ENCODE results near the gene CDC42SE1.
A peak's percentile ranks its signal among the peaks of the same experiment; 100 is the strongest.

Gene CDC42SE1

GRCh38 chr1:151008244-151009205 is 50.9 kb downstream of the CDC42SE1 start, which contains the start of gene PRUNE1:
Gene PRUNE1 (plus strand): TSS chr1:151008449. CDS start chr1:151008633, 184 bp downstream.
- FAIRE-seq, result peak; percentile 94

DNA sequence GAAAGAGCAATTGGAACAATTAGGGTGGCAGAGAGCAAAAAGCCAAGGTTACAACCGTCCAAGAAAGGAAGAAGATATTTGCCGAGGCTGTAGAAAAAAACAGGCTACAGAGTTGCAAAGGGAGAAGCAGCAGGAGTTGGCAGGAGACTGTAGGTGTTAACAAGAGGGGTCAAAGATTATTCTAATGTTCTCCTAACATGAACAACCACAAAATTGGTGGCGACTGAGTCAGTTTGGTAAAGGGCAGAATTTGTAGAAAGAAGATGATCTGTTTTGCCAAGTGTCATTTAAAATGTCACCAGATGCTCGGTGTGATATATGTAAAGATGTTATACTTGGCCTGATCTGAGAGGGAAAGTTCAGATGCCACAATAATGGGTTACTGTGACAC is 51.6 kb downstream of the CDC42SE1 start:
- no peak for FAIRE-seq

DNA sequence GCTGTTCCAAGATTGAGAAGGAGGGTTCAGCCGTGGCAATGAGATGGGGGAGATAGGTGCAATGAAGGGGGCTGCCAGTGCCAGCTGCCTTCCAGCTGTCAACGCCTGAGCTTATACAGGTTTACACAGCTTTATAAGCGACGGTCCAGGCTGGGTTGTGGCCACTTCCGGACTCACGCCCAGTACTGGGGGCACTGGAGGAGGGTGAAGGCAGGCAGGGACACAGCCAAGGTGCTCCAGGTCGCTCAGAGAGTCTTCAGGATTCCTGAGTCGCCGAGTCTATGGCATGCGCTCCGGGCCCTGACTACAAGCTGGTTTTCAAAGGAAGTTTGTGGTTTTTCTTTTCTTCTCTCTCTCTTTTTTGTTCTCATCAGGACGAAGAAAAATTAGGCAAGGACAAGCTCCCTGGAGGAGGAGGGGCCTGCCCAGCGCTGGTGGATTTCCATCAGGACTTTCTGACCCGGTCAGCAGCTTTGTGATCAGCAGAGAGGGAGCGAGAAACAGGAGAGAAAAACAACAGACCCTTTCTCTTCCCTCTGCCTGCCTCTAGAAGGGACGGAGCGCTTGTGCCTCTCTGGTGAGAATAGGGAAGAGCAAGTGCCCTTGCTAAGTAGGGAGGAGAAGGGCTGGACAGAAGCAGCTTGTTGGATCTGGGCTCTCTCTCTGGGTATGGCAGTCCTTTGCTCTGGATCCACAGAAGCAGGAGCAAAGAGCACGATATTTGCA is 52.9 kb downstream of the CDC42SE1 start, which contains the start of gene MINDY1:
Gene MINDY1, minus strand, starts transcription at position 576 of the 726 bp plus-strand sequence. CDS start 4,285 bp downstream, outside the sequence.
- peak; percentile 86 for FAIRE-seq

GRCh38 chr1:151005729-151006319 is 53.6 kb downstream of the CDC42SE1 start:
- no peak for FAIRE-seq

- FAIRE-seq, result no peak
Observed at GRCh38 chr1:151003180-151003579, 56.2 kb downstream of the CDC42SE1 start.

- no peak for FAIRE-seq
Observed at GRCh38 chr1:151002611-151003010, 56.8 kb downstream of the CDC42SE1 start.

- no peak for FAIRE-seq
Observed at GRCh38 chr1:151002051-151002450, 57.4 kb downstream of the CDC42SE1 start.

GRCh38 chr1:151001602-151002001 is 57.8 kb downstream of the CDC42SE1 start:
- no peak for FAIRE-seq

Data from G401.6 (cell line).